ENCODE measurements around the gene P3H3. TPM values are rescaled to one million over a fixed set of nuclear protein-coding genes. Genes with fewer than 3 reads are reported as not detected.

The P3H3 gene
- total and polyA plus RNA-seq, 9 of the 15 experiments (the other 6 are each of a cell fraction or from before 2014, with no cell fraction given), result 0.03 to 15.0 (median 4.8) TPM

- TF ChIP-seq PRMT5 (CRISPR knock-in tag; IDR thresholded peaks at IDR 0.05) (no peak), MLLT1 (IDR thresholded peaks at IDR 0.05) (no peak), RBM25 (IDR thresholded peaks at IDR 0.05; ENCODE audit: low read depth, low read length, severe bottlenecking) (peak; percentile 82), ESRRA (IDR thresholded peaks at IDR 0.05; ENCODE audit: borderline replicate concordance, low read depth) (no peak; the same call in 1 of the 2 replicates), ZSCAN32 (CRISPR knock-in tag; IDR thresholded peaks at IDR 0.05) (no peak), NFXL1 (CRISPR knock-in tag; IDR thresholded peaks at IDR 0.05) (0 out of 2 replicates have a peak, but pooled peaks have one; percentile 49), MGA (IDR thresholded peaks at IDR 0.05) (peak; percentile 27; the same call in 1 of the 2 replicates), HDAC8 (tag; IDR thresholded peaks at IDR 0.05) (peak; percentile 94; the same call in 1 of the 2 replicates)
- TF ChIP-seq, protein P1, sequence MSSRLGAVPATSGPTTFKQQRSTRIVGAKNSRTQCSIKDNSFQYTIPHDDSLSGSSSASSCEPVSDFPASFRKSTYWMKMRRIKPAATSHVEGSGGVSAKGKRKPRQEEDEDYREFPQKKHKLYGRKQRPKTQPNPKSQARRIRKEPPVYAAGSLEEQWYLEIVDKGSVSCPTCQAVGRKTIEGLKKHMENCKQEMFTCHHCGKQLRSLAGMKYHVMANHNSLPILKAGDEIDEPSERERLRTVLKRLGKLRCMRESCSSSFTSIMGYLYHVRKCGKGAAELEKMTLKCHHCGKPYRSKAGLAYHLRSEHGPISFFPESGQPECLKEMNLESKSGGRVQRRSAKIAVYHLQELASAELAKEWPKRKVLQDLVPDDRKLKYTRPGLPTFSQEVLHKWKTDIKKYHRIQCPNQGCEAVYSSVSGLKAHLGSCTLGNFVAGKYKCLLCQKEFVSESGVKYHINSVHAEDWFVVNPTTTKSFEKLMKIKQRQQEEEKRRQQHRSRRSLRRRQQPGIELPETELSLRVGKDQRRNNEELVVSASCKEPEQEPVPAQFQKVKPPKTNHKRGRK (tag; IDR thresholded peaks at IDR 0.05), result no peak
- TF ChIP-seq, protein P2, sequence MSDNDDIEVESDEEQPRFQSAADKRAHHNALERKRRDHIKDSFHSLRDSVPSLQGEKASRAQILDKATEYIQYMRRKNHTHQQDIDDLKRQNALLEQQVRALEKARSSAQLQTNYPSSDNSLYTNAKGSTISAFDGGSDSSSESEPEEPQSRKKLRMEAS (CRISPR knock-in tag; IDR thresholded peaks at IDR 0.05), result peak; percentile 75
Measured at GRCh38 chr12:6851921-6852650, 23.9 kb downstream of the P3H3 start, which contains the start of gene USP5 (continued).

All from K562 (cell line).